Heart left ventricle (tissue), 13 donors: ENCODE data around the gene PTTG1IP.

Experiments
- CTCF ChIP-seq, 12 donors: fragments of 200-600 bp; sonication (generic) in 4 of 12; IDR thresholded peaks; one replicate each; pipeline versions ENCODE4 v1.5.0 to v1.8.0; 2018 to 2022; ENCODE audit warnings: antibody characterized with exemption in 12 of 12, mild to moderate bottlenecking in 5 of 12
- POLR2A ChIP-seq, 2 donors: fragments of 450-650 bp; IDR thresholded peaks; one replicate each; pipeline ENCODE4 v1.6.1; 2017; ENCODE audit warnings: antibody characterized with exemption in 2 of 2, mild to moderate bottlenecking in 2 of 2, moderate library complexity in 2 of 2
- donor health status: ischemic (EF 13 %, LVEDD 7.1; RV severe dilation, severe dysfunction).
- donor health status: DM: no; HTN: yes; CAD: no.
- donor health status: DM: no; HTN: no; CAD: no.
- donor health status: ischemic (EF 25% LVEDD 6.9; RV normal size, moderate dysfunction).
- donor health status: ischemic (EF 25% LVEDD 5.7; RV mildly dilated, moderate dysfunction).
- donor health status: ischemic (EF 35%, LVEDD 5.7; RV mildly dilated, moderate dysfunction).
- donor health status: nonischemic (EF 11% LVEDD 7.7; RV severe dilation, severe dysfunction).
- donor health status: DM: yes; HTN: yes; CAD: no.
- donor health status: PGD.
- donor health status: ischemic (EF 29% LVEDD 5.4; RV normal size, mild dysfunction).
- donor health status: nonischemic (EF 23%, LVEDD 6.1; RV moderate dilation, normal function).

- TF ChIP-seq POLR2A (IDR thresholded peaks at IDR 0.05): no peak
- no peak for TF ChIP-seq CTCF (IDR thresholded peaks at IDR 0.05)
Measured at GRCh38 chr21:44894687-44895302, 21.3 kb upstream of the PTTG1IP start.
